Epithelial cell of proximal tubule (primary cell): ENCODE results near the gene TBC1D24. TPM values are rescaled to one million over a fixed set of nuclear protein-coding genes. Genes with fewer than 3 reads are reported as not detected.
"Not testable (repeated sequence)": the region's sequence is repeated elsewhere in the genome, so short reads cannot be mapped to it uniquely, and the experiment has no call there.

ENCODE experiments used
- DNase-seq: peaks from one replicate; pipeline ENCODE4 v3.0.0-alpha.2; 2011; ENCODE audit warnings: low read depth
- H3K4me3 ChIP-seq: 2 replicates; pipeline ENCODE4 v1.5.1; 2011; ENCODE audit warnings: low read depth, mild to moderate bottlenecking, low read length
- total RNA-seq: library from RNA; depleted of rRNA; stranded (reverse); fragments of >200 nt; gene quantifications from 2 replicates; pipeline ENCODE4 v1.2.3, GENCODE V29; 2015
- TF ChIP-seq, protein P1 (sequence below): conservative IDR thresholded peaks from 2 replicates; pipeline ENCODE4 v1.5.1; 2012; ENCODE audit warnings: low read depth, mild to moderate bottlenecking, low read length

The TBC1D24 gene
- total RNA-seq, 1 donor from 2014 or later = 7.8 TPM

DNA sequence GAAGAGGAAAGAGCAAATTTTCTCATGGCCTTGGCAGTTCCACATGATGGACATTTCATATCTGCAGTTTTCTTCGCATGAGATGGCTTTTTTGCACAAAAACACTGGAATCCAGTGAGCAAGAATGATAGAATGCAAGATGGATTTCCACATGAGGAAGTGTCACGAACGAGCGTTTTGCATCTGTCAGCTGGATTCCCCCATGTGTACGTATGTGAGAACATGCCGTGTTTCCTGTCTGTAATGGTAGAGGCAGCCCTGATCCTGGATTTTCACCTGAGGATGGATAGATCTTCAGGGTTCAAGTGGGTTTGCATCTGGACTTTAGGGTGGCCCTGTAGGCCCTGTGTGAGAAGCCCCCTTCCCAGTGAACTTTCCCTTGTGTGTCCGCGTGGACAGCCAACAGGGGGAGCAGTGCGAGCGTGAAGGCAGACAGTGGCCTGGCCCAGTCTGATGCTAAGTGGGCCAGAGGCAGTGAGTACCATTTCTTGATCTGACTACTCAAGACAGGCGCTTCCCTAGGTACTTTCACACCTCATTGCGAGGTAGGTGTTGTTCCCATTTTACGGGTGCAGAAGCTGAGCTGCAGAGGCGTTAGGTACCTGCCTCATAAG, 65.0 kb downstream of the TBC1D24 start:
- H3K4me3 ChIP-seq, DNase-seq: not testable (repeated sequence)
- TF ChIP-seq, protein P1, sequence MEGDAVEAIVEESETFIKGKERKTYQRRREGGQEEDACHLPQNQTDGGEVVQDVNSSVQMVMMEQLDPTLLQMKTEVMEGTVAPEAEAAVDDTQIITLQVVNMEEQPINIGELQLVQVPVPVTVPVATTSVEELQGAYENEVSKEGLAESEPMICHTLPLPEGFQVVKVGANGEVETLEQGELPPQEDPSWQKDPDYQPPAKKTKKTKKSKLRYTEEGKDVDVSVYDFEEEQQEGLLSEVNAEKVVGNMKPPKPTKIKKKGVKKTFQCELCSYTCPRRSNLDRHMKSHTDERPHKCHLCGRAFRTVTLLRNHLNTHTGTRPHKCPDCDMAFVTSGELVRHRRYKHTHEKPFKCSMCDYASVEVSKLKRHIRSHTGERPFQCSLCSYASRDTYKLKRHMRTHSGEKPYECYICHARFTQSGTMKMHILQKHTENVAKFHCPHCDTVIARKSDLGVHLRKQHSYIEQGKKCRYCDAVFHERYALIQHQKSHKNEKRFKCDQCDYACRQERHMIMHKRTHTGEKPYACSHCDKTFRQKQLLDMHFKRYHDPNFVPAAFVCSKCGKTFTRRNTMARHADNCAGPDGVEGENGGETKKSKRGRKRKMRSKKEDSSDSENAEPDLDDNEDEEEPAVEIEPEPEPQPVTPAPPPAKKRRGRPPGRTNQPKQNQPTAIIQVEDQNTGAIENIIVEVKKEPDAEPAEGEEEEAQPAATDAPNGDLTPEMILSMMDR = peak; percentile 53

DNA sequence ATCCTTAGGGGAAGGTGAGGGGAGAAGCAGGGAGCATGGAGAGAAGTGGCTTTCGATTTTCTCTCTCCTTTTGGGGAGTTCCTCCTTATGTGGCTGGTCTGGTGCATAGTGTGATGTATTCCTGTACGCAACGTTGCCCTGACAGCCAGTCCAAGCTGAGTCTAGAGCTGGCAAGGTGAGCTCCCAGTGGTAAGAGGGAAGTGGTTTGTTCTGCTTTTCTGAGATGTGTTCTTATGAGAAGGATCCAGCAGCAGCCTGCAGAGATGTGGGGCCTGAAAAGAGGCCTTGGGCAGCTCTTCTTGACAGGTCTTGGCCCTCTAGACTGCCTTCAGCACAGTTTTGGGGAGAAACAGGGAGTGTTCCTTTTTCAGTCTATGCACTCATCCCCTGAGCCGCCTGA, 66.0 kb downstream of the TBC1D24 start:
- not testable (repeated sequence) for DNase-seq, H3K4me3 ChIP-seq

GRCh38 chr16:2541409-2541808, 66.5 kb downstream of the TBC1D24 start:
- not testable (repeated sequence) for H3K4me3 ChIP-seq, DNase-seq

- H3K4me3 ChIP-seq, DNase-seq: not testable (repeated sequence)
These were observed 68.8 kb downstream of the TBC1D24 start for GRCh38 chr16:2543771-2544170.

DNA sequence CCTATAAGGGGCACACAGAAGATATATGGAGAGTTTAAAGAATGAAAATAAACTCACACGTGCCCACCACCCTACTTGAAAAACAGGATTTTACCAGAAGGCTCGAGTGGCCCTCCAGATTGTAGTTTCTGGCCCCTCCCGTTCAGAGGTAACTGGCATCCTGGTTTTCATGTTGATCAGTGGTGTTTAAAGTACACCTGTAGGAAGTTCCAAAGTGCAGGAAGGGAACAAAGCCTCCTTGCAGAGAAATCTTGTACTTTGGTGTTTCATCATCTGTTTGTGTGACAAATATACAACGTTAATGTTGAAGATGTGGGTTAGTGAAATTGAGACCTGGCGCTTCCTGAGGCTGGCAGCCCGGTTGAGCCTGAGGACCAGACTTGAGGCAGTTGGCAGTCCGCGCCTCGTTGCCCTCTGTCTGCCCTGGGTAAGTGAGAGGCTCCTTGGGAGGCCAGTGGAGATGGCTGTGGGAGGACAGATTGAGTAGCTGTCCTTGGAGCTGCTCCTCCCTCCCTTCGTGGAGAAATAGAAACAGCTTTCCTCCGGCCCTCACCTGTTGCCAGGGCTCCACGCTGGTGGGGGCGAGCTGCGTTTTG, 75.5 kb downstream of the TBC1D24 start:
- not testable (repeated sequence) for DNase-seq, H3K4me3 ChIP-seq

DNA sequence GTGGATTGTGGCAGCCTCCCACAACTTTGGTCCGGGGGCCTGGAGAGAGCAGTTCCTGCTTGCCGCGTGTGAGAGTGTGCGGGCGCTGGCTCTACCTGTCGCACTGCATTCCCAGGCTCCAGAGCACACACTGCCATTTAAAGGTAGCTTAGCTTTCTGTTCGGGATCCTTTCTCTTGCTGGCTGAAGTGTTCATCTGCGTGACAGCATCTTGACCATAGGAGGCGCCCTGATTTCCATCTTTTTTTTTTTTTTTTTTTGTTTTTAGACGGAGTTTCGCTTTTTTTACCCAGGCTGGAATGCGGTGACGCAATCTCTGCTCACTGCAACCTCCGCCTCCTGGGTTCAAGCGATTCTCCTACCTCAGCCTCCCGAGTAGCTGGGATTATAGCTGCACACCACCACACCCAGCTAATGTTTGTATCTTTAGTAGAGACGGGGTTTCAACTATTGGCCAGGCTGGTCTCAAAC, 76.5 kb downstream of the TBC1D24 start:
- TF ChIP-seq, protein P1 = peak; percentile 34
- H3K4me3 ChIP-seq, DNase-seq: not testable (repeated sequence)

GRCh38 chr16:2554709-2555425, 79.9 kb downstream of the TBC1D24 start:
- H3K4me3 ChIP-seq, DNase-seq: not testable (repeated sequence)

Other genes starting within 250 kb of the TBC1D24 start
- gene DNASE1L2, start 238.7 kb upstream of the TBC1D24 start, total RNA-seq = 0.07 and 0.52 TPM in 2 replicates
- gene ECI1, start 223.5 kb upstream of the TBC1D24 start, total RNA-seq = 92.2 and 94.6 TPM in 2 replicates
- gene RNPS1, start 207.0 kb upstream of the TBC1D24 start, total RNA-seq = 231 and 305 TPM in 2 replicates
- gene ABCA3, start 134.4 kb upstream of the TBC1D24 start, total RNA-seq = 8.4 and 17.1 TPM in 2 replicates
- gene CCNF, start 45.7 kb upstream of the TBC1D24 start, total RNA-seq = 47.5 and 53.4 TPM in 2 replicates
- 26.0 and 40.4 TPM in 2 replicates for gene TEDC2, start 15.0 kb upstream of the TBC1D24 start, total RNA-seq
- gene NTN3, start 3.8 kb upstream of the TBC1D24 start, total RNA-seq = 0.23 TPM in 1 of 2 replicates, not detected in the other
- gene ATP6V0C, start 38.8 kb downstream of the TBC1D24 start, total RNA-seq = 32.4 and 46.6 TPM in 2 replicates
- 32.7 and 41.1 TPM in 2 replicates for gene AMDHD2, start 45.2 kb downstream of the TBC1D24 start, total RNA-seq
- not detected in 2 replicates for gene CEMP1, start 56.3 kb downstream of the TBC1D24 start, total RNA-seq
- 16.4 and 16.5 TPM in 2 replicates for gene PDPK1, start 62.9 kb downstream of the TBC1D24 start, total RNA-seq
- 45.1 and 51.4 TPM in 2 replicates for gene KCTD5, start 207.4 kb downstream of the TBC1D24 start, total RNA-seq
- gene PRSS27, start 245.1 kb downstream of the TBC1D24 start, total RNA-seq = 0.29 and 0.92 TPM in 2 replicates